Measurements from ENCODE around the gene BATF.

BATF gene

DNA sequence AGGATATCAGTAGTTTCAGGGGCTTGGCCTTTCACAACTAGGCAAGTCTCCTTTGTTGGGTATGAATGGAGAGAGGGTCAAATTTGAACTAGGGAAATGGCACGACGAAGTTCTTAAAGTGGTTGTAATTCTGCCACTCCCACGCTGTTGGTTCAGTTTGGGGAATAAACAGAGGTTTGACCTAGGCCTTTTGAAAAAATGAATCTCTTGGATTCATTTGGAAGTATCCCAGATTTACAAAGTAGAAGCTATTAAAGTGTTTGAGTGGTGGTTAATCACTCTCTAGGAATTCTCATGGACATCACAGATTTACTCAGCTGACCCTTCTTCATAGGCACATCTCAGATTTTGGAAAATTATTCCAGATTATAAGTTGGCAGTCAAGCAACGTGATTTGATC is 14.8 kb downstream of the BATF start:
- no peaks in the 10 kb centered on the region for H3K27me3 ChIP-seq (ENCODE audit: control insufficient read depth, insufficient read depth, low read length)
- H3K9me3 ChIP-seq (ENCODE audit: control insufficient read depth, insufficient read depth, low read length) = no peaks in the 10 kb centered on the region
- H3K9ac ChIP-seq (ENCODE audit: low read depth, low read length) = no peak overlapping the region
- no peaks in the 10 kb centered on the region for H3K36me3 ChIP-seq (ENCODE audit: control insufficient read depth, insufficient read depth, low read length)
- H3K4me3 ChIP-seq (ENCODE audit: low read depth, low read length) = no peak overlapping the region
- no peaks in the 10 kb centered on the region for H3K4me1 ChIP-seq (ENCODE audit: control insufficient read depth, insufficient read depth, low read length)
- H3K27ac ChIP-seq (ENCODE audit: low read depth, low read length) = no peak overlapping the region

GRCh38 chr14:75539162-75539560 is 16.9 kb downstream of the BATF start:
- Histone ChIP-seq H3K4me3 (ENCODE audit: low read depth, low read length) (no peak overlapping the region), H3K36me3 (ENCODE audit: control insufficient read depth, insufficient read depth, low read length) (no peaks in the 10 kb centered on the region), H3K9ac (ENCODE audit: low read depth, low read length) (no peak overlapping the region), H3K27me3 (ENCODE audit: control insufficient read depth, insufficient read depth, low read length) (no peaks in the 10 kb centered on the region), H3K27ac (ENCODE audit: low read depth, low read length) (no peak overlapping the region), H3K4me1 (ENCODE audit: control insufficient read depth, insufficient read depth, low read length) (no peaks in the 10 kb centered on the region), H3K9me3 (ENCODE audit: control insufficient read depth, insufficient read depth, low read length) (no peaks in the 10 kb centered on the region)

DNA sequence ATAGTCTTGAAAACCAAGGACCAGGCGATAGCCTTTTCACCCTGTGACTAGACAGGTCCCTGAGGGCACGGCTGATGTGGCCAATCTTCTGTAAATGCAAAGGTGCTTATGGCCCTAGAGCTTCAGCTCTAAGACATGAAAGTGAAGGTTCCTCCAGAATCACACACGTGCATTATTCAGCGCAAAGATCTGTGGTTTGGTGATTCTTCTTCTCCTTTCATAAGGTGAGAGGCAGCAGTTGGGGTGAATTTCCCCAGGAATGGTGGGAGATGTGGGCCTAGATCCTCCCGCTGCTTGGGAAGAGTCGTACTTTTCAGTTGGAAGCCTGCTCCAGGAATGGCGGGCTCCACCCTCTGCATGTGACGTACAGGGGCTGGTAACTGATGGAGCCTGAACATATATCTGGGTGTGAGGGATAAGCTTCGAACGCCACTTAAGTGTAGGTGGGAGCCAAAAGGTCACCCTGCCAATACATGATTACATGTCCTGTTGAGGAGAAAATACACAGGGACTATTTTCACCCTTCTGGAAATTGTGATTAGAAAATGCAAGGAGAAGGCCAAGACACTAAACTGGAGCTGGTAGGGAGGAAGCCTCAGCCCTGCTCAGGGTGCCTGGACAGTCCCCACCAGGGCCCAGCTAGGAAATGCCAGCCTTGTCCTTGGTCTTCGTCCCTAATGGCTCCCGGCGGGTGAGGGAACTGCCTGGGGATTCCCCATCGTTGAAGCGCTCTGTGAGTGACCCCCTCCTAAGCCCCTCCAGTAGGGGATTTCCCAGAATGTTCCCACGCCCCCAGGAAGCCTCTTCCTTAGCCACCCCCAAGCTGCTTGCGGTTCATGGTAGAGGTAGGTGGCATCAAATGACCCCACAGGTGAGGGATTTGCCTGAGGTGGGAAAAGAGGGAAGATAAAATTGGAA is 17.6 kb downstream of the BATF start:
- no peak overlapping the region for H3K9ac ChIP-seq (ENCODE audit: low read depth, low read length)
- H3K9me3 ChIP-seq (ENCODE audit: control insufficient read depth, insufficient read depth, low read length) = no peaks in the 10 kb centered on the region
- no peaks in the 10 kb centered on the region for H3K4me1 ChIP-seq (ENCODE audit: control insufficient read depth, insufficient read depth, low read length)
- no peaks in the 10 kb centered on the region for H3K27me3 ChIP-seq (ENCODE audit: control insufficient read depth, insufficient read depth, low read length)
- no peak overlapping the region for H3K4me3 ChIP-seq (ENCODE audit: low read depth, low read length)
- H3K36me3 ChIP-seq (ENCODE audit: control insufficient read depth, insufficient read depth, low read length) = no peaks in the 10 kb centered on the region
- H3K27ac ChIP-seq (ENCODE audit: low read depth, low read length) = no peak overlapping the region

DNA sequence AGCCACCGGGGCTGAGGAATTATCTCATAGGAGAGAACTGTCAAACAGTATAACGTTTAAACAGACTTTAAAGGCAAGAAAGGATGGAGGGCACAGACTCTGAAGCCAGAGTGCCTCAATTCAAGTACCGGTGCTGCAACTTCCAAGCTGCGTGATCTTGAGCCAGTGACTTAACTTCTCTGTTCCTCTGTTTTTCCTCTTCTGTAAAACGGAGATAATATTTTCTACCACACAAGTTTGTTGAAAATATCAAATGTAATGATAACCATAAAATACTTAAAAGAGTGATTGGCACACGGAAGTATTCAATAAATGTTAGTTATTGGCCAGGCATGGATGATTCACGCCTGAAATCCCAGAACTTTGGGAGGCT is 18.2 kb downstream of the BATF start:
- no peaks in the 10 kb centered on the region for H3K36me3 ChIP-seq (ENCODE audit: control insufficient read depth, insufficient read depth, low read length)

GRCh38 chr14:75542588-75543091 is 20.4 kb downstream of the BATF start:
- H3K9ac ChIP-seq (ENCODE audit: low read depth, low read length) = no peak overlapping the region
- H3K27ac ChIP-seq (ENCODE audit: low read depth, low read length) = no peak overlapping the region
- no peaks in the 10 kb centered on the region for H3K36me3 ChIP-seq (ENCODE audit: control insufficient read depth, insufficient read depth, low read length)
- H3K4me1 ChIP-seq (ENCODE audit: control insufficient read depth, insufficient read depth, low read length) = no peaks in the 10 kb centered on the region
- H3K27me3 ChIP-seq (ENCODE audit: control insufficient read depth, insufficient read depth, low read length) = no peaks in the 10 kb centered on the region
- no peaks in the 10 kb centered on the region for H3K9me3 ChIP-seq (ENCODE audit: control insufficient read depth, insufficient read depth, low read length)
- H3K4me3 ChIP-seq (ENCODE audit: low read depth, low read length) = no peak overlapping the region

More for the DNA sequence above, 18.2 kb downstream of the BATF start:
- Histone ChIP-seq H3K27me3 (ENCODE audit: control insufficient read depth, insufficient read depth, low read length) (no peaks in the 10 kb centered on the region), H3K4me3 (ENCODE audit: low read depth, low read length) (no peak overlapping the region), H3K9me3 (ENCODE audit: control insufficient read depth, insufficient read depth, low read length) (no peaks in the 10 kb centered on the region), H3K9ac (ENCODE audit: low read depth, low read length) (no peak overlapping the region), H3K4me1 (ENCODE audit: control insufficient read depth, insufficient read depth, low read length) (no peaks in the 10 kb centered on the region), H3K27ac (ENCODE audit: low read depth, low read length) (no peak overlapping the region)

- no peaks in the 10 kb centered on the region for H3K36me3 ChIP-seq (ENCODE audit: control insufficient read depth, insufficient read depth, low read length)
- no peak overlapping the region for H3K27ac ChIP-seq (ENCODE audit: low read depth, low read length)
- H3K27me3 ChIP-seq (ENCODE audit: control insufficient read depth, insufficient read depth, low read length) = no peaks in the 10 kb centered on the region
- H3K4me3 ChIP-seq (ENCODE audit: low read depth, low read length) = no peak overlapping the region
- H3K9ac ChIP-seq (ENCODE audit: low read depth, low read length) = no peak overlapping the region
- H3K9me3 ChIP-seq (ENCODE audit: control insufficient read depth, insufficient read depth, low read length) = no peaks in the 10 kb centered on the region
- no peaks in the 10 kb centered on the region for H3K4me1 ChIP-seq (ENCODE audit: control insufficient read depth, insufficient read depth, low read length)
These were observed 21.0 kb downstream of the BATF start for GRCh38 chr14:75543253-75543652.

DNA sequence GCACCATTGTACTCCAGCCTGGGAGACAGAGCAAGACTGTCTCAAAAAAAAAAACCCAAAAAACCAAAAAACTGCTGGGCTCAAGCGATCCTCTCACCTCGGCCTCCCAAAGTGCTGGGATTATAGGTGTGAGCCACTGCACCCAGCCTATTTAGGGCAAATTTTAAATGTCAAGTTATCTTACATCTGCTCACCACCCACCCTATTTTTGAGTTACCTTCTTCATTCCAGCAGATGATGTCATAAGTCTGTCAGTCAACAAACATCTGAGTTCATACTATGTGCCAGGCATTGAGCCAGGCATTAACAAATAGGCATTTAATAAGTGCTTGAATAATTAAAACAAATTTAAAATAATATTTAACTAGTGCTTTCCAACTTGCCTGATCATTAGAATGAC is 21.5 kb downstream of the BATF start:
- no peaks in the 10 kb centered on the region for H3K36me3 ChIP-seq (ENCODE audit: control insufficient read depth, insufficient read depth, low read length)
- H3K9me3 ChIP-seq (ENCODE audit: control insufficient read depth, insufficient read depth, low read length) = no peaks in the 10 kb centered on the region
- no peaks in the 10 kb centered on the region for H3K4me1 ChIP-seq (ENCODE audit: control insufficient read depth, insufficient read depth, low read length)
- no peaks in the 10 kb centered on the region for H3K27me3 ChIP-seq (ENCODE audit: control insufficient read depth, insufficient read depth, low read length)
- H3K27ac ChIP-seq (ENCODE audit: low read depth, low read length) = no peak overlapping the region
- H3K4me3 ChIP-seq (ENCODE audit: low read depth, low read length) = no peak overlapping the region
- no peak overlapping the region for H3K9ac ChIP-seq (ENCODE audit: low read depth, low read length)

GRCh38 chr14:75545907-75546306 is 23.6 kb downstream of the BATF start:
- Histone ChIP-seq H3K4me1 (ENCODE audit: control insufficient read depth, insufficient read depth, low read length) (no peaks in the 10 kb centered on the region), H3K9ac (ENCODE audit: low read depth, low read length) (no peak overlapping the region), H3K36me3 (ENCODE audit: control insufficient read depth, insufficient read depth, low read length) (no peaks in the 10 kb centered on the region), H3K9me3 (ENCODE audit: control insufficient read depth, insufficient read depth, low read length) (no peaks in the 10 kb centered on the region), H3K27me3 (ENCODE audit: control insufficient read depth, insufficient read depth, low read length) (no peaks in the 10 kb centered on the region), H3K4me3 (ENCODE audit: low read depth, low read length) (no peak overlapping the region), H3K27ac (ENCODE audit: low read depth, low read length) (no peak overlapping the region)

DNA sequence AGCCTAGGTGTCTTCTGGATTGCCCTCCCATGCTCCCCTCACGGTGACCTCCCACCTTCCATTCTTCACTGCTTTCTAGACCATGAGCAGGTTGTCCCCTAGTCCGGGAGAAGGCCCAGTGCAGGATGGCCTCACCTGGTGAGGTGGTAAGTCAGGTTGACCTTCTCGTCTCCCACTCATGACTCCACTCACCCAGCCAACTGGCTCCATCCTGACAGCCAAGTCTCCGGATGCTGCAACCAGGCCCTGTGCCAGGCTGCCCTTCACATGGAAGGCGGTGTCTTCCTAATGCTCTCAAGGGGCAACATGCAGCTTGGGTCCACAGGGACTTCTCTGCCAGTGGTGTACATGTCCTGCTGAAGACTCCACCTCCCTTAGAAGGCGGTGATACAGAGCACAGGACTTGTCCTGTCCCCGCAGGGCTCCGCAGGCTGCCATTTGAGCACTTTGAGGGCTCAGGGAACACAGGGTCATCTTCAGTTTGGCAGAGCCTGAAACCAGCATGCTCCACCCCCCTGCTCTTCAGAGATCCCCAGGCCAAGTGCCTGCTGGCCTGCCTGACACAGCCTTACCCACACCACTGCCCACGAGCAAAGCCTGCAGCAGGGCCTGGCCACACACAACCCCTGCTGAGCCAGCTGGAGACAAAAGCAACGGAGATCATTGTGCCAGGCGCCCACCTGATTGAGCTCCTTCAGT is 25.4 kb downstream of the BATF start:
- no peak overlapping the region for H3K4me3 ChIP-seq (ENCODE audit: low read depth, low read length)
- H3K36me3 ChIP-seq (ENCODE audit: control insufficient read depth, insufficient read depth, low read length) = no peaks in the 10 kb centered on the region
- H3K27ac ChIP-seq (ENCODE audit: low read depth, low read length) = no peak overlapping the region
- H3K9ac ChIP-seq (ENCODE audit: low read depth, low read length) = no peak overlapping the region
- no peaks in the 10 kb centered on the region for H3K27me3 ChIP-seq (ENCODE audit: control insufficient read depth, insufficient read depth, low read length)
- H3K4me1 ChIP-seq (ENCODE audit: control insufficient read depth, insufficient read depth, low read length) = no peaks in the 10 kb centered on the region
- H3K9me3 ChIP-seq (ENCODE audit: control insufficient read depth, insufficient read depth, low read length) = no peaks in the 10 kb centered on the region

GRCh38 chr14:75548544-75548943 is 26.3 kb downstream of the BATF start:
- Histone ChIP-seq H3K4me1 (ENCODE audit: control insufficient read depth, insufficient read depth, low read length) (no peaks in the 10 kb centered on the region), H3K27me3 (ENCODE audit: control insufficient read depth, insufficient read depth, low read length) (no peaks in the 10 kb centered on the region), H3K9me3 (ENCODE audit: control insufficient read depth, insufficient read depth, low read length) (no peaks in the 10 kb centered on the region), H3K36me3 (ENCODE audit: control insufficient read depth, insufficient read depth, low read length) (no peaks in the 10 kb centered on the region), H3K9ac (ENCODE audit: low read depth, low read length) (no peak overlapping the region), H3K27ac (ENCODE audit: low read depth, low read length) (no peak overlapping the region), H3K4me3 (ENCODE audit: low read depth, low read length) (no peak overlapping the region)

DNA sequence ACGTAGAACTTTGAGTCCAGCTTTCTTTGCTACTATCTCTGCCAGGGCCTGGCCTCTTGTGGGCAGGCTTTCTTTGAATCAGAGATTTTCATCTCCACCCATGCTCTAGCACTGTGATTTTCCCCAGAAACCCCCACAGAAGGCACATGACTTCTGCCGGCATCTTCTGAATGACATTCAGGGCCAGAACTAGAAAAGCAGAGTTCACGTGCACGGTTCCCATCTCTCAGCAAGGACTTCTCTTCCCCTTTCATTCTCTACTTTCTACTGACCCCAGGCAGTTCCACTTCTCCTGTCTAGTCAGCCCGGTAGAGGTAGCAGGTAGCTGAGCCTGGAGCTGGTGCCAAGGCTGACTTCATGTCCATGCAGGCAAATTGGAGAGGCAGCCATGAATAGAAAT is 26.9 kb downstream of the BATF start:
- H3K27me3 ChIP-seq (ENCODE audit: control insufficient read depth, insufficient read depth, low read length) = no peaks in the 10 kb centered on the region
- no peaks in the 10 kb centered on the region for H3K9me3 ChIP-seq (ENCODE audit: control insufficient read depth, insufficient read depth, low read length)
- no peaks in the 10 kb centered on the region for H3K36me3 ChIP-seq (ENCODE audit: control insufficient read depth, insufficient read depth, low read length)
- no peak overlapping the region for H3K9ac ChIP-seq (ENCODE audit: low read depth, low read length)
- H3K4me1 ChIP-seq (ENCODE audit: control insufficient read depth, insufficient read depth, low read length) = no peaks in the 10 kb centered on the region
- H3K27ac ChIP-seq (ENCODE audit: low read depth, low read length) = no peak overlapping the region
- H3K4me3 ChIP-seq (ENCODE audit: low read depth, low read length) = no peak overlapping the region
